Glutamatergic neuron (in vitro differentiated cells): ENCODE measurements around the gene DTNB. TPM values are rescaled to one million over a fixed set of nuclear protein-coding genes. Genes with fewer than 3 reads are reported as not detected.

Experiments used
- DNase-seq: peaks from one replicate; pipeline ENCODE4 v3.0.0; 2022
- H3K27ac Mint-ChIP-seq: one replicate; pipeline ENCODE4 v1.8.0; 2020; ENCODE audit warnings: mild to moderate bottlenecking, mixed read lengths, inconsistent platforms; ENCODE audit not compliant: unreplicated experiment
- H3K27me3 Mint-ChIP-seq: one replicate; pipeline ENCODE4 v1.8.0; 2020; ENCODE audit warnings: mild to moderate bottlenecking, moderate library complexity, mixed read lengths, inconsistent platforms; ENCODE audit not compliant: unreplicated experiment
- H3K36me3 Mint-ChIP-seq: one replicate; pipeline ENCODE4 v1.8.0; 2020; ENCODE audit warnings: mild to moderate bottlenecking, mixed read lengths, inconsistent platforms; ENCODE audit not compliant: unreplicated experiment
- H3K4me1 Mint-ChIP-seq: one replicate; pipeline ENCODE4 v1.8.0; 2020; ENCODE audit warnings: mild to moderate bottlenecking, low read depth, mixed read lengths, inconsistent platforms; ENCODE audit not compliant: unreplicated experiment
- H3K4me3 Mint-ChIP-seq: one replicate; pipeline ENCODE4 v1.8.0; 2020; ENCODE audit warnings: mild to moderate bottlenecking, mixed read lengths, inconsistent platforms; ENCODE audit not compliant: unreplicated experiment
- H3K9me3 Mint-ChIP-seq: one replicate; pipeline ENCODE4 v1.8.0; 2020; ENCODE audit warnings: mild to moderate bottlenecking, moderate library complexity, mixed read lengths, inconsistent platforms; ENCODE audit not compliant: unreplicated experiment
- total RNA-seq: library from RNA; stranded (reverse); fragmentation: NEBNext Ultra II Directional; extraction: Animal tissue kit (Norgen Biotek cat#: 25700); gene quantifications from one replicate; pipeline ENCODE4 v1.2.1, GENCODE V29; 2021; ENCODE audit not compliant: unreplicated experiment
- TF ChIP-seq, protein P1 (sequence below): fragments of 200-600 bp; sonication (generic); IDR thresholded peaks from one replicate; pipeline ENCODE4 v1.5.0; 2021; ENCODE audit not compliant: partially characterized antibody, unreplicated experiment

Gene DTNB
- total RNA-seq, 1 donor from 2014 or later, result 41.7 TPM

DNA sequence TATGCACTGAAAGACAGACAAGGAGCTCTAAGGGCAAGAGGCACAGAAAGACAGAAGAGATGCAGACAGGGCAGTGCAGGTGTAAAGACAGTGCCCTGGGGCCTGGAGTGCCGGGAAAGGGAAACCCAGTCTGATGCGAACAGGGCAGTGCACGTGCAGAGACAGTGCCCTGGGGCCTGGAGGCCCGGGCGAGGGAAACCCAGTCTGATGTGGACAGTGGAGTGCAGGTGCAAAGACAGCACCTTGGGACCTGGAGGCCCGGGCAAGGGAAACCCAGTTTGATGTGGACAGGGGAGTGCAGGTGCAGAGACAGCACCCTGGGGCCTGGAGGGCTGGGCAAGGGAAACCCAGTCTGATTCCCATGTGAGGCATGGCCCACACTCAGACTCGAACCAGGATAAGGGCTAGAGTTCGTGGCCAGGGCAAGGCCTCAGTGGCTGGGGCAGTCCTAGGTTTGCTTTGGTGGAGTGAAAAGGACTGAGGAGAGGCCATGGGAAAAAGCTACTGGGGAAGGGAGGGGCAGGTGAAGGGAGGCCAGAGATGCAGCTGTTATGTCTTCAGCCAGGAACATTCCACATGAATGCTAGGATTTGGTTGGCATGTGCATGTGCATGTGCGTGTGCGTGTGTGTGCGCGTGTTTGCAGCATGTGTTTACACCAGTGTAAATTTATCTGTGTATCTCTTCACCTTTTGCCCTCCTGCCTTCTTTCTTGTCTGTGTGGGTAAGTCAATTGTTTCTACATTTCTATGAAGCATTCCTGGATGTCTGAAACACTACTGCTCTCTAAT, 292.6 kb downstream of the DTNB start:
- no peaks in the 10 kb centered on the region for H3K36me3 Mint-ChIP-seq
- peaks cover 9% of the 10 kb centered on the region for H3K9me3 Mint-ChIP-seq
- TF ChIP-seq, protein P1, sequence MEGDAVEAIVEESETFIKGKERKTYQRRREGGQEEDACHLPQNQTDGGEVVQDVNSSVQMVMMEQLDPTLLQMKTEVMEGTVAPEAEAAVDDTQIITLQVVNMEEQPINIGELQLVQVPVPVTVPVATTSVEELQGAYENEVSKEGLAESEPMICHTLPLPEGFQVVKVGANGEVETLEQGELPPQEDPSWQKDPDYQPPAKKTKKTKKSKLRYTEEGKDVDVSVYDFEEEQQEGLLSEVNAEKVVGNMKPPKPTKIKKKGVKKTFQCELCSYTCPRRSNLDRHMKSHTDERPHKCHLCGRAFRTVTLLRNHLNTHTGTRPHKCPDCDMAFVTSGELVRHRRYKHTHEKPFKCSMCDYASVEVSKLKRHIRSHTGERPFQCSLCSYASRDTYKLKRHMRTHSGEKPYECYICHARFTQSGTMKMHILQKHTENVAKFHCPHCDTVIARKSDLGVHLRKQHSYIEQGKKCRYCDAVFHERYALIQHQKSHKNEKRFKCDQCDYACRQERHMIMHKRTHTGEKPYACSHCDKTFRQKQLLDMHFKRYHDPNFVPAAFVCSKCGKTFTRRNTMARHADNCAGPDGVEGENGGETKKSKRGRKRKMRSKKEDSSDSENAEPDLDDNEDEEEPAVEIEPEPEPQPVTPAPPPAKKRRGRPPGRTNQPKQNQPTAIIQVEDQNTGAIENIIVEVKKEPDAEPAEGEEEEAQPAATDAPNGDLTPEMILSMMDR, result no peak
- no peak overlapping the region for H3K27ac Mint-ChIP-seq
- H3K4me1 Mint-ChIP-seq, result peaks cover 17% of the 10 kb centered on the region
- H3K4me3 Mint-ChIP-seq, result no peak overlapping the region
- peaks cover 10% of the 10 kb centered on the region for H3K27me3 Mint-ChIP-seq
- DNase-seq, result no peak

DNA sequence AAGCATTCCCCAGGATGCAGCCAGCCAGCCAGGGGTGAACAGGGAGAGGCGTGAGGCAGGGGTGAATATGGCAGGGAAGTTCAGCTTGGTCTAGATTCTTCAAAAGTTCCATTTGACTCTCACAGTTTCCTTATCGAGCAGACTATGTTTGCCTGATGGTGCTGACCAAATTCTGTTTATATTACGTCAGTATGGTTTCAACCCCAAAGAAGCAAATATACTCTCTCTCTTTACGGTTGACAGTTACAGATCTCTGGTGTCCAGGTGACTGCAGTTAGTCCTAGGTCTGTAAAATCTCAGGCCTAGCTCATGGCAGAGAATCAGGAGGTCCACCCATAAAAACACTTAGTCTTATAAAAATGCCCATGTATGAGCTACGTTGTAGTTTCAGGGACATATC, 293.4 kb downstream of the DTNB start:
- Mint-ChIP-seq H3K27me3 (peaks cover 10% of the 10 kb centered on the region), H3K9me3 (peaks cover 11% of the 10 kb centered on the region), H3K4me1 (peaks cover 17% of the 10 kb centered on the region), H3K4me3 (no peak overlapping the region), H3K36me3 (no peaks in the 10 kb centered on the region), H3K27ac (no peak overlapping the region)
- TF ChIP-seq, protein P1, result no peak
- no peak for DNase-seq

DNA sequence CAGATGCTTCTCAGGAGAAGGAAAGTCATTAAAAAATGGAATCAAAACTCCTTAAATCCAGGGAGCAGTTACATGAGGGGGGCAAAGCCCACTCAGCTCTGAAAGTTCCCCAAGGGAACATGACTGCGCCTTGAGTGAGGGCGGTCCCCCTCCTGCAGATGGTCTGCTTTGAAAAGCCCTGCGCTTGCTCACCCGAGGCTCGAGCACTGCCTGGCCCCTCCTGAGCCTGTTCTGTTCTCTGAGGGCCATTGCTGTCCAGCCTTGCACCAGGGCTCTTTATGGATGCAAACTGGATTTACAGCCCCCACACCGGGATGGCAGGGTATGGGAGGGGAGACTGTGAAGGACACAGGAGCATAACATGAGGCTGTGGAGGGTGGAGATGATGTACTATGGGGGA, 293.8 kb downstream of the DTNB start:
- DNase-seq, result no peak
- peaks cover 17% of the 10 kb centered on the region for H3K4me1 Mint-ChIP-seq
- H3K36me3 Mint-ChIP-seq, result no peaks in the 10 kb centered on the region
- H3K27ac Mint-ChIP-seq, result no peak overlapping the region
- H3K4me3 Mint-ChIP-seq, result no peak overlapping the region
- peaks cover 11% of the 10 kb centered on the region for H3K9me3 Mint-ChIP-seq
- TF ChIP-seq, protein P1, result no peak
- peaks cover 10% of the 10 kb centered on the region for H3K27me3 Mint-ChIP-seq

DNA sequence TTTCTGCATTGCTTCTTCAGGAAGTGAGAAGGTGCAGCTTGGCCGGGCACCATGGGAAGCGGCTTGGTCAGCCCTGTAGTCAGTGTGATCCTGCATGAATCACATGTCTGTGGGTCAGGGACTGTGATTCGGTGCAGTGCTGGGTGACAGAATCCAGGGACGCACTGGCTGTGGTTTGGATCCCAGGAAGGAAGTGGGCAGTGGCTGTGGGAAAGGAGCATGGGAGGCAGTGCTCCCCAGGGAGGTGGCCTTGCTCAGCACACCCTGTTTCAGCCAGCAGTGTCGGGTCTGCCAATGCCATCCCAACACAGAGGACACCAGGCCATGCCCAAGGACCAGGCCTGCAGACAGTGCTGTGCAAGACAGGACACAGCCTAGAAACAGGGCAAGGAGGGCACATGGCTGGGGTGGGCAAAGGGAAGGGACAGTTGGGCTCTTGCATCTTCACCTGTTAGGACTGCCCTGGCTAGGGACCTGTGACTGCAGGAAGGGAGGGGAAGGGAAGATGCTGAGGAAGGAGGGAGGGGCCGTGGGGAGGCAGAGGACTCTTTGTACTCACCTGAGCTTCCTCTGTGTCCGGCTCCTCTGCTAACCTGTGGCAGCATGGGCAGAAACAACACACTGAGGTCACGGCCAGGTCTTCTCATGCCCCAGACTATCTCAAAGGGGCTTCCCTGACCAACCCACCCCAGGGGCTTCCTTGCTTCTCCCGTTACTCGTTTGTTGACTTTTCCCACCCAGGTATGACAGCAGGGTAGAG, 294.5 kb downstream of the DTNB start:
- no peak for DNase-seq
- H3K9me3 Mint-ChIP-seq, result peaks cover 13% of the 10 kb centered on the region
- H3K4me1 Mint-ChIP-seq, result peaks cover 19% of the 10 kb centered on the region
- TF ChIP-seq, protein P1, result no peak
- H3K36me3 Mint-ChIP-seq, result no peaks in the 10 kb centered on the region
- no peak overlapping the region for H3K27ac Mint-ChIP-seq
- H3K4me3 Mint-ChIP-seq, result no peak overlapping the region
- H3K27me3 Mint-ChIP-seq, result peaks cover 13% of the 10 kb centered on the region

DNA sequence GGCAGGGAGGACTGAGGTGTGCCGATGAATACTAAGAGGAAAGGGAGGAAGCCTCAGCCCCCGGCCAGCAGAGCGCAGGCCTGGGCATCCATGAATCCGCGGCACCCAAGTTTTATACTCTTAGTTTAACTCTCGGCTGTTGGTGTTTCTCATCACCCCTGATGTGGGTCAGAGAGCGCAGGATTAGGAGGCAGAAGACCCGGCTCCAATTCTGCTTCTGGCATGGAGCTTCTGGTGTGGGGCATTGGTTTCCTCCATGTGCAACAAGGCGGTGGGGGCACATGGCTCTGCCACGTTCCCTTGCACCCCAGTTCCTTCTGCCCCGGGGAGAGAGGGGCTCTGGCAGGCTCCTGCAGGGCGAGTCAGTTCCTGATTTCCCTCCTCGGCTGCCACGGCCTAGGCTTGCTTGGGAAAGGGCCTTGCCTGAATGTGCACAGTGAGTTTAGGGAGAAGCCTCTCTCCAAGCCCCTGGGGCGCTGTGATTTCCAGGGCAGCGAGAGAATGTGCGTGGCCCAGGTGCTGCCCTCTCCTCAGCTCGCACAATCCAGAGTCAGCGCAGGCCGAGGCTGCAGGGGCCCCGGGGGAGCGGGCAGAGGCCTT, 295.5 kb downstream of the DTNB start:
- Mint-ChIP-seq H3K9me3 (peaks cover 13% of the 10 kb centered on the region), H3K4me1 (peaks cover 20% of the 10 kb centered on the region), H3K36me3 (no peaks in the 10 kb centered on the region), H3K27ac (peak overlapping the region; percentile 8), H3K4me3 (peak overlapping the region; percentile 6), H3K27me3 (peaks cover 12% of the 10 kb centered on the region)
- no peak for DNase-seq
- TF ChIP-seq, protein P1, result no peak
